ENCODE measurements around the gene CHRNB2.

CHRNB2 gene

GRCh38 chr1:154626456-154627256 lies 59.1 kb downstream of the CHRNB2 start:
- TF ChIP-seq ZNF18 (tag by site-specific recombination; IDR thresholded peaks at IDR 0.05) (no peak), GLIS2 (tag by site-specific recombination; IDR thresholded peaks at IDR 0.05) (no peak), ZNF311 (tag by site-specific recombination; IDR thresholded peaks at IDR 0.05; ENCODE audit: borderline replicate concordance) (no peak), ZBTB17 (tag by site-specific recombination; IDR thresholded peaks at IDR 0.05) (peak; percentile 94), ZNF596 (tag by site-specific recombination; IDR thresholded peaks at IDR 0.05) (no peak), ZBTB1 (tag by site-specific recombination; IDR thresholded peaks at IDR 0.05) (no peak), ZNF202 (tag by site-specific recombination; IDR thresholded peaks at IDR 0.05; ENCODE audit: borderline replicate concordance) (no peak), YY2 (tag by site-specific recombination; IDR thresholded peaks at IDR 0.05) (no peak), ZFP69B (tag by site-specific recombination; IDR thresholded peaks at IDR 0.05) (peak; percentile 42; the same call in 1 of the 2 replicates), PRDM10 (tag by site-specific recombination; IDR thresholded peaks at IDR 0.05) (peak; percentile 67), ZBTB49 (tag by site-specific recombination; IDR thresholded peaks at IDR 0.05; ENCODE audit: low read depth) (no peak), ZNF692 (tag by site-specific recombination; IDR thresholded peaks at IDR 0.05) (peak; percentile 79), KLF16 (tag by site-specific recombination; IDR thresholded peaks at IDR 0.05) (no peak), TRIM28 (IDR thresholded peaks at IDR 0.05; ENCODE audit: borderline replicate concordance, low read length) (peak; percentile 70; the same call in 1 of the 2 replicates), ZNF585B (tag by site-specific recombination; IDR thresholded peaks at IDR 0.05) (no peak)
- Histone ChIP-seq H3K9me3 (ENCODE audit: control insufficient read depth, insufficient read depth, low read depth, low read length) (no peaks in the 10 kb centered on the region), H3K27ac (ENCODE audit: extremely low read depth, low read depth, low read length) (peak overlapping the region; percentile 65; the same call in 1 of the 2 replicates), H3K36me3 (ENCODE audit: control insufficient read depth in 2 of 2, insufficient read depth in 1 of 2, low read length in 2 of 2) (peaks cover 0 to 29% of the 10 kb centered on the region in 2 experiments; a peak in 2 of 3 replicates), H3K4me1 (ENCODE audit: control insufficient read depth, insufficient read depth, low read length) (peaks cover 4% of the 10 kb centered on the region), H3K4me3 (ENCODE audit: low read depth, low read length) (peak overlapping the region; percentile 97)
- CTCF ChIA-PET = interaction anchor here (0.6 to 1.3 kb wide), 5 partner anchors 13 to 239 kb away, joined by 3 to 4 read pairs (median 3); no protein-coding TSS in a partner anchor
- POLR2A ChIA-PET = interaction anchor here (0.9 to 1.2 kb wide), 4 partner anchors 13 to 992 kb away, joined by 3 to 5 read pairs (median 4); no protein-coding TSS in a partner anchor

Data from HEK293 (cell line).